A549 (cell line): ENCODE data around the gene ERN1.

ENCODE experiments used
- CTCF ChIP-seq: fragments of >200 bp; sonication (Bioruptor Twin); formaldehyde crosslinking; IDR thresholded peaks from 3 replicates; pipeline ENCODE4 v1.5.1; 2016
- PHF8 ChIP-seq: fragments of 200-600 bp; sonication (generic); IDR thresholded peaks from 2 replicates; pipeline ENCODE4 v1.6.1; 2016; ENCODE audit warnings: low read depth, mild to moderate bottlenecking, antibody characterized with exemption, moderate library complexity, borderline replicate concordance

GRCh38 chr17:64111831-64112230, 18.1 kb downstream of the ERN1 start:
- TF ChIP-seq PHF8 (no peak), CTCF (no peak)
